ENCODE data around the gene CHID1.

DNA sequence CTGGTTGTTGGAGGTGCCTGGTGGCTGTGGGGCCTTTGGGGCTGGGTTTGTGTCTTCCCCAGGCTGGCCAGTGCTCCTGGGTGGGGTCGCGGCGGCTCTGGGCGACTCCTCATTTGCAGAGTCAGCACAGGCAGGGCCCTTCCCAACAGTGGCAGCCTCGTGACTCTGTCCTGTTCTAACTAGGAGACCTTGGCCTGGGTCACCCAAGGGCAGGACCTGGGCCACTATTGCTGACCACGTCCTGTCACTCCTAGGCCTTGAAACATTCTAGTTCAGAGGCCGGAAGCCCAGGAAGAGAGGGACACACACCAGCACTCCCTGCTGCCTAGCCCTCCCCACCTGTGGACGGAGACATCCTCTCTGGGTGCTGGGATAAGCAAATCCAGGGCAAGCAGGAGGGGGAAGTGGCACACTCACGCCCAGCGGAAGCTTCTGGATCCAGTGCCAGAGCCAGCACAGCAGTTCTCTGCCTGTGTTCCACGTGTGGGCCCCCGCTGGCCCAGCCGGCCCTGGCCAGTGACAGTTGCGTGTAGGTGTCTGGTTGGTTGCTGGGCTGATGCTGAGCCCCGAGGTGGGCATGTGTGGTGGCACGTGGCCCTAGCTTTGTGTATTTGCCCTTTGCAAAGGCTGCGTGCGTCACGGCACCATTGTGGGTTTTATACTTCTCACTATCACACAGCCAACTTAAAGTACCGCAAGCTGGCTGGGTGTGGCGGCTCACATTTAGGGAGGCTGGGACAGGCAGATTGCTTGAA is 4.3 kb upstream of the CHID1 start:
- peak; percentile 79 for TF ChIP-seq ZNF165 (CRISPR knock-in tag; IDR thresholded peaks at IDR 0.05; ENCODE audit: borderline replicate concordance)
- no peak for TF ChIP-seq DIDO1 (tag; IDR thresholded peaks at IDR 0.05; ENCODE audit: low read depth)
- TF ChIP-seq ZNF347 (CRISPR knock-in tag; IDR thresholded peaks at IDR 0.05; ENCODE audit: low read depth) = no peak
- TF ChIP-seq, protein P1, sequence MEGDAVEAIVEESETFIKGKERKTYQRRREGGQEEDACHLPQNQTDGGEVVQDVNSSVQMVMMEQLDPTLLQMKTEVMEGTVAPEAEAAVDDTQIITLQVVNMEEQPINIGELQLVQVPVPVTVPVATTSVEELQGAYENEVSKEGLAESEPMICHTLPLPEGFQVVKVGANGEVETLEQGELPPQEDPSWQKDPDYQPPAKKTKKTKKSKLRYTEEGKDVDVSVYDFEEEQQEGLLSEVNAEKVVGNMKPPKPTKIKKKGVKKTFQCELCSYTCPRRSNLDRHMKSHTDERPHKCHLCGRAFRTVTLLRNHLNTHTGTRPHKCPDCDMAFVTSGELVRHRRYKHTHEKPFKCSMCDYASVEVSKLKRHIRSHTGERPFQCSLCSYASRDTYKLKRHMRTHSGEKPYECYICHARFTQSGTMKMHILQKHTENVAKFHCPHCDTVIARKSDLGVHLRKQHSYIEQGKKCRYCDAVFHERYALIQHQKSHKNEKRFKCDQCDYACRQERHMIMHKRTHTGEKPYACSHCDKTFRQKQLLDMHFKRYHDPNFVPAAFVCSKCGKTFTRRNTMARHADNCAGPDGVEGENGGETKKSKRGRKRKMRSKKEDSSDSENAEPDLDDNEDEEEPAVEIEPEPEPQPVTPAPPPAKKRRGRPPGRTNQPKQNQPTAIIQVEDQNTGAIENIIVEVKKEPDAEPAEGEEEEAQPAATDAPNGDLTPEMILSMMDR (IDR thresholded peaks at IDR 0.05 in 2 of 3, conservative IDR thresholded peaks at IDR 0.05 in 1 of 3; ENCODE audit: insufficient read depth in 2 of 3, low read depth in 1 of 3, low read length in 3 of 3) = no peak
- no peak for TF ChIP-seq NBN (IDR thresholded peaks at IDR 0.05; ENCODE audit: low read depth)
- TF ChIP-seq, protein P2, sequence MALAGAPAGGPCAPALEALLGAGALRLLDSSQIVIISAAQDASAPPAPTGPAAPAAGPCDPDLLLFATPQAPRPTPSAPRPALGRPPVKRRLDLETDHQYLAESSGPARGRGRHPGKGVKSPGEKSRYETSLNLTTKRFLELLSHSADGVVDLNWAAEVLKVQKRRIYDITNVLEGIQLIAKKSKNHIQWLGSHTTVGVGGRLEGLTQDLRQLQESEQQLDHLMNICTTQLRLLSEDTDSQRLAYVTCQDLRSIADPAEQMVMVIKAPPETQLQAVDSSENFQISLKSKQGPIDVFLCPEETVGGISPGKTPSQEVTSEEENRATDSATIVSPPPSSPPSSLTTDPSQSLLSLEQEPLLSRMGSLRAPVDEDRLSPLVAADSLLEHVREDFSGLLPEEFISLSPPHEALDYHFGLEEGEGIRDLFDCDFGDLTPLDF (CRISPR knock-in tag; IDR thresholded peaks at IDR 0.05) = no peak
- no peak for TF ChIP-seq MAFF (IDR thresholded peaks at IDR 0.05; ENCODE audit: low read length)
- no peak for TF ChIP-seq ZBTB8A (IDR thresholded peaks at IDR 0.05; ENCODE audit: partially characterized antibody)
